GM21390 (cell line): ENCODE data around the gene ARPC4.

Source experiments
- ATAC-seq: cut with Tn5 transposase; IDR thresholded peaks from one replicate; pipeline ENCODE4 v1.9.1; 2021; ENCODE audit not compliant: unreplicated experiment

The ARPC4 gene

GRCh38 chr3:9791127-9791526, 1.8 kb upstream of the ARPC4 start:
- ATAC-seq, result no peak

- ATAC-seq, result no peak
Observed at GRCh38 chr3:9791790-9792404, 985 bp upstream of the ARPC4 start.

GRCh38 chr3:9793161-9793781, 389 bp downstream of the ARPC4 start:
- no peak for ATAC-seq

GRCh38 chr3:9794400-9794799, 1.5 kb downstream of the ARPC4 start:
- no peak for ATAC-seq

- no peak for ATAC-seq
Observed at GRCh38 chr3:9795207-9795606, 2.3 kb downstream of the ARPC4 start.

GRCh38 chr3:9797196-9797945, 4.5 kb downstream of the ARPC4 start:
- no peak for ATAC-seq

- ATAC-seq, result no peak
Observed at GRCh38 chr3:9800529-9800928, 7.6 kb downstream of the ARPC4 start.

- ATAC-seq, result no peak
Observed at GRCh38 chr3:9803494-9803893, 10.6 kb downstream of the ARPC4 start.

- no peak for ATAC-seq
Observed at GRCh38 chr3:9804996-9805395, 12.1 kb downstream of the ARPC4 start.

GRCh38 chr3:9806137-9806536, 13.3 kb downstream of the ARPC4 start:
- ATAC-seq, result no peak

GRCh38 chr3:9806688-9807589, 14.1 kb downstream of the ARPC4 start:
- ATAC-seq, result no peak

GRCh38 chr3:9807981-9808344, 15.1 kb downstream of the ARPC4 start:
- no peak for ATAC-seq

- ATAC-seq, result peak; percentile 43
Observed at GRCh38 chr3:9808345-9809037, 15.6 kb downstream of the ARPC4 start.

GRCh38 chr3:9809239-9809614, 16.3 kb downstream of the ARPC4 start:
- no peak for ATAC-seq

GRCh38 chr3:9809615-9810432, 16.9 kb downstream of the ARPC4 start, which contains the start of gene TTLL3:
TSS of gene TTLL3 (plus strand) at chr3:9810262. CDS start at chr3:9810662, 400 bp downstream.
- peak; percentile 48 for ATAC-seq

GRCh38 chr3:9810433-9810770, 17.5 kb downstream of the ARPC4 start:
- no peak for ATAC-seq

- ATAC-seq, result no peak
Observed at GRCh38 chr3:9810846-9811245, 18.0 kb downstream of the ARPC4 start.

GRCh38 chr3:9812870-9813483, 20.1 kb downstream of the ARPC4 start:
- no peak for ATAC-seq

GRCh38 chr3:9815986-9816385, 23.1 kb downstream of the ARPC4 start:
- ATAC-seq, result no peak

- no peak for ATAC-seq
Observed at GRCh38 chr3:9817436-9817835, 24.6 kb downstream of the ARPC4 start.
